PFSK-1 (cell line): ENCODE results near the gene IPPK.

Experiments
- SIN3A ChIP-seq: IDR thresholded peaks from 2 replicates; pipeline ENCODE4 v1.6.1; 2012; ENCODE audit warnings: mild to moderate bottlenecking, low read length, moderate library complexity, borderline replicate concordance; ENCODE audit not compliant: insufficient read depth
- TAF1 ChIP-seq: IDR thresholded peaks from 2 replicates; pipeline ENCODE4 v1.6.1; 2012; ENCODE audit warnings: low read length, control low read depth, borderline replicate concordance; ENCODE audit not compliant: insufficient read depth
- TF ChIP-seq, protein P1 (sequence below), 2 experiments: IDR thresholded peaks; 2 replicates each; pipeline versions ENCODE4 v1.6.1 to v1.8.0; 2011 to 2012; ENCODE audit warnings: low read depth in 2 of 2, low read length in 2 of 2, control low read depth in 1 of 2, inconsistent platforms in 1 of 2, mild to moderate bottlenecking in 1 of 2, moderate library complexity in 1 of 2; ENCODE audit not compliant: insufficient read depth in 1 of 2

DNA sequence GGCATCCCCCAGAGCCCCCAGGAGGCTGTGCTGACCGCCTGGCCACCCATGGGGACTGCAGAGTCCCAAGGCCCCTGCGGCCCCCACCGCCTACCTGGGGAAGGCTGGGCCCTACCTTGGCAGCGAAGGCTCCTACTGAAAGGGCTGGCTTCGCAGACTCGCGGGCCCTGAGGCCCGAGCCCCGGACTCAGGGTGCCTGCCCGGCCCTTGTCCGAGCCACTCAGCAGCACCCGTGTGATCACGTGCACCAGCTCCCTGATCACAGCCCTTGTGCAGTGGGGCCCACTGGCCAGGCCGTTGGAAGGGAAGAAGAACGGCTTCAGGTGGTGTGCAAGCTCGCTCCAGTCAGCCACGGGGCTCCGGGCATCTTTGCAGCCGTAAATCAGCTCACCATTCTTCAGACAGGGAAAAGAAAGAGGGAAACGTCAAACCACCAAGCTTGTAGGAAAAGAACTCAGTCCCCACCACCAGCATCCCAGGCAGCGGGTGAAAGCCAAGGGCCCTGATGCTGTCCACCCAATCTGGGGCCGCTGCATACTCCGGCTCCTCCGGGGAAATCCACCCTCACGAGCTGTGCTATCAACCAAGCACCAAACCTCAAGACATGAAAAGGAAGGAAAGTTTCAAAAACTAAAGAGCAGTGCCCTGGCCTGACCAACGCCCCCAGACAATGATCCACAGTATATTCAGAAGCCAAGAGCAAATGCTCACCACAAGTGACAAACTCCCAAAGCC is 31.9 kb downstream of the IPPK start:
- TF ChIP-seq TAF1, result no peak
- no peak for TF ChIP-seq SIN3A
- TF ChIP-seq, protein P1, sequence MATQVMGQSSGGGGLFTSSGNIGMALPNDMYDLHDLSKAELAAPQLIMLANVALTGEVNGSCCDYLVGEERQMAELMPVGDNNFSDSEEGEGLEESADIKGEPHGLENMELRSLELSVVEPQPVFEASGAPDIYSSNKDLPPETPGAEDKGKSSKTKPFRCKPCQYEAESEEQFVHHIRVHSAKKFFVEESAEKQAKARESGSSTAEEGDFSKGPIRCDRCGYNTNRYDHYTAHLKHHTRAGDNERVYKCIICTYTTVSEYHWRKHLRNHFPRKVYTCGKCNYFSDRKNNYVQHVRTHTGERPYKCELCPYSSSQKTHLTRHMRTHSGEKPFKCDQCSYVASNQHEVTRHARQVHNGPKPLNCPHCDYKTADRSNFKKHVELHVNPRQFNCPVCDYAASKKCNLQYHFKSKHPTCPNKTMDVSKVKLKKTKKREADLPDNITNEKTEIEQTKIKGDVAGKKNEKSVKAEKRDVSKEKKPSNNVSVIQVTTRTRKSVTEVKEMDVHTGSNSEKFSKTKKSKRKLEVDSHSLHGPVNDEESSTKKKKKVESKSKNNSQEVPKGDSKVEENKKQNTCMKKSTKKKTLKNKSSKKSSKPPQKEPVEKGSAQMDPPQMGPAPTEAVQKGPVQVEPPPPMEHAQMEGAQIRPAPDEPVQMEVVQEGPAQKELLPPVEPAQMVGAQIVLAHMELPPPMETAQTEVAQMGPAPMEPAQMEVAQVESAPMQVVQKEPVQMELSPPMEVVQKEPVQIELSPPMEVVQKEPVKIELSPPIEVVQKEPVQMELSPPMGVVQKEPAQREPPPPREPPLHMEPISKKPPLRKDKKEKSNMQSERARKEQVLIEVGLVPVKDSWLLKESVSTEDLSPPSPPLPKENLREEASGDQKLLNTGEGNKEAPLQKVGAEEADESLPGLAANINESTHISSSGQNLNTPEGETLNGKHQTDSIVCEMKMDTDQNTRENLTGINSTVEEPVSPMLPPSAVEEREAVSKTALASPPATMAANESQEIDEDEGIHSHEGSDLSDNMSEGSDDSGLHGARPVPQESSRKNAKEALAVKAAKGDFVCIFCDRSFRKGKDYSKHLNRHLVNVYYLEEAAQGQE (IDR thresholded peaks at IDR 0.05; ENCODE audit: insufficient read depth in 1 of 2, low read depth in 2 of 2, low read length in 2 of 2), result no peak
